GM19043 (cell line): Measurements from ENCODE around the gene AGPAT4.

Experiments
- ATAC-seq: cut with Tn5 transposase; IDR thresholded peaks from one replicate; pipeline ENCODE4 v1.9.1; 2021; ENCODE audit warnings: low read depth; ENCODE audit not compliant: unreplicated experiment

The AGPAT4 gene

GRCh38 chr6:161171207-161171606 lies 102.7 kb downstream of the AGPAT4 start:
- no peak for ATAC-seq

GRCh38 chr6:161169696-161170095 lies 104.2 kb downstream of the AGPAT4 start:
- no peak for ATAC-seq

GRCh38 chr6:161169035-161169434 lies 104.8 kb downstream of the AGPAT4 start:
- no peak for ATAC-seq

GRCh38 chr6:161168281-161168891 lies 105.5 kb downstream of the AGPAT4 start:
- ATAC-seq: no peak

GRCh38 chr6:161166677-161167076 lies 107.2 kb downstream of the AGPAT4 start:
- no peak for ATAC-seq

GRCh38 chr6:161166176-161166575 lies 107.7 kb downstream of the AGPAT4 start:
- no peak for ATAC-seq

- ATAC-seq: no peak
These were observed 109.7 kb downstream of the AGPAT4 start for GRCh38 chr6:161164182-161164625.

GRCh38 chr6:161163466-161164181 lies 110.2 kb downstream of the AGPAT4 start:
- no peak for ATAC-seq

- no peak for ATAC-seq
These were observed 111.1 kb downstream of the AGPAT4 start for GRCh38 chr6:161162722-161163121.

GRCh38 chr6:161161889-161162624 lies 111.8 kb downstream of the AGPAT4 start:
- no peak for ATAC-seq

- no peak for ATAC-seq
These were observed 112.7 kb downstream of the AGPAT4 start for GRCh38 chr6:161161121-161161520.

- no peak for ATAC-seq
These were observed 119.0 kb downstream of the AGPAT4 start for GRCh38 chr6:161154796-161155335.

GRCh38 chr6:161153725-161154124 lies 120.1 kb downstream of the AGPAT4 start:
- ATAC-seq: no peak

- ATAC-seq: no peak
These were observed 120.8 kb downstream of the AGPAT4 start for GRCh38 chr6:161152907-161153662.

- ATAC-seq: no peak
These were observed 121.4 kb downstream of the AGPAT4 start for GRCh38 chr6:161152527-161152862.

GRCh38 chr6:161151660-161152526 lies 122.0 kb downstream of the AGPAT4 start:
- no peak for ATAC-seq

- no peak for ATAC-seq
These were observed 122.7 kb downstream of the AGPAT4 start for GRCh38 chr6:161151059-161151645.

- no peak for ATAC-seq
These were observed 123.3 kb downstream of the AGPAT4 start for GRCh38 chr6:161150566-161150965.

- ATAC-seq: no peak
These were observed 123.7 kb downstream of the AGPAT4 start for GRCh38 chr6:161150136-161150535.
